AG09319 (cell line): ENCODE results near the gene GAD1.
A peak's percentile ranks its signal among the peaks of the same experiment; 100 is the strongest.

Experiments
- DNase-seq: peaks from one replicate; pipeline ENCODE4 v3.0.0-alpha.2; 2010; ENCODE audit warnings: low read depth; ENCODE audit errors: extremely low read depth
- TF ChIP-seq, protein P1 (sequence below): IDR thresholded peaks from 2 replicates; pipeline ENCODE4 v1.5.1; 2011; ENCODE audit warnings: low read depth, mild to moderate bottlenecking, inconsistent platforms, low read length, moderate library complexity

Gene GAD1

GRCh38 chr2:170813611-170814532, 2.8 kb upstream of the GAD1 start:
- TF ChIP-seq, protein P1, sequence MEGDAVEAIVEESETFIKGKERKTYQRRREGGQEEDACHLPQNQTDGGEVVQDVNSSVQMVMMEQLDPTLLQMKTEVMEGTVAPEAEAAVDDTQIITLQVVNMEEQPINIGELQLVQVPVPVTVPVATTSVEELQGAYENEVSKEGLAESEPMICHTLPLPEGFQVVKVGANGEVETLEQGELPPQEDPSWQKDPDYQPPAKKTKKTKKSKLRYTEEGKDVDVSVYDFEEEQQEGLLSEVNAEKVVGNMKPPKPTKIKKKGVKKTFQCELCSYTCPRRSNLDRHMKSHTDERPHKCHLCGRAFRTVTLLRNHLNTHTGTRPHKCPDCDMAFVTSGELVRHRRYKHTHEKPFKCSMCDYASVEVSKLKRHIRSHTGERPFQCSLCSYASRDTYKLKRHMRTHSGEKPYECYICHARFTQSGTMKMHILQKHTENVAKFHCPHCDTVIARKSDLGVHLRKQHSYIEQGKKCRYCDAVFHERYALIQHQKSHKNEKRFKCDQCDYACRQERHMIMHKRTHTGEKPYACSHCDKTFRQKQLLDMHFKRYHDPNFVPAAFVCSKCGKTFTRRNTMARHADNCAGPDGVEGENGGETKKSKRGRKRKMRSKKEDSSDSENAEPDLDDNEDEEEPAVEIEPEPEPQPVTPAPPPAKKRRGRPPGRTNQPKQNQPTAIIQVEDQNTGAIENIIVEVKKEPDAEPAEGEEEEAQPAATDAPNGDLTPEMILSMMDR = no peak
- DNase-seq = peak; percentile 5

DNA sequence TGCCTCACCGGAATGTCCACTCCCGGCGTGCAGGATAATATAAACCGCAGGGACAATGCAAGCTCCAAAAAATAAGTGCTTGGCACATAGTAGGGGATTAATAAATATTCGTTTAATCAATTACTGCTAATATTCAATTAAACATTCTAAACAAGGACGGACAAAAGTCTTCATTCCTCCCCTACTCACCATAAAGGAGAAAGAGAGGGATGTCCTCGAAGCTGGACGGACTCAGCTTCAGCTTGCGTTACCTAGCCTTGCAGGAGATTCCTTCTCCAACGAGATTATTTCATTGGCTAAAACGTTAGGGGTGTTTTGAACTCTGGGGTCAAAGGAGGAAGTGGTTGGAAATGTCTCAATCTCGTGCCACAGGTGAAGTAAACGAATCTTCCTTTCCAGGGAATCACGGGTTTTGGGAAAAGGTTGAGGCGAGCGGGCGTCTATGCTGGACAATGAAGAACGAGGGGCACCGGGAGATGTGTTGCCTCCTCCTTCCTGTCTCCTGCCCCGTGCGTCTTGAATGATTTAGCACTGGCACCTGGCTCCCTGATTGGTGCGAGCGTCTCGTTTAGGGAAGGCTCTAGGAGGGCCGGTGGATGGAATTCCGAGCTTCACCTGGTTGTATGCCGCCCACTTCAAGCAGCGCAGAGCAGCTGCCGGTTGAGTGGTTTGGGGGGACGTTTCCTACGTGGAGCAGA, 2.0 kb upstream of the GAD1 start:
- TF ChIP-seq, protein P1 = no peak

DNA sequence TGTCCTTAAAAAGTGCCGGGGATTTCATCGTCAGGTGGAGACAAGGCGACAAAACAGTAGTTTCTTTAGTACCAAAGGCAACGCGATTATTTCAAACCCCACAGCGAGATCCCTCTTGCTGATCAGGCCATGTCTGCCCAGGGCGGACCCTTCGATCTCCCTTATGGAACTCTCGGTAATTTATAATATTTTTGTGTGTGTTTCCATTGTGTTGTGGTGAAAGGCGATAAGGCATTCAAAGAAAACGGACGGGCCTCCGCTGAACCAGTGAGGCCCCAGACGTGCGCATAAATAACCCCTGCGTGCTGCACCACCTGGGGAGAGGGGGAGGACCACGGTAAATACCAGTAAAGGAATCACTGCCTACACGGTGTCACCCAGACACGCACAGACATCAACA, 1.4 kb upstream of the GAD1 start:
- TF ChIP-seq, protein P1 = no peak
- DNase-seq = no peak

More for the DNA sequence above, 2.0 kb upstream of the GAD1 start:
- DNase-seq = no peak

DNA sequence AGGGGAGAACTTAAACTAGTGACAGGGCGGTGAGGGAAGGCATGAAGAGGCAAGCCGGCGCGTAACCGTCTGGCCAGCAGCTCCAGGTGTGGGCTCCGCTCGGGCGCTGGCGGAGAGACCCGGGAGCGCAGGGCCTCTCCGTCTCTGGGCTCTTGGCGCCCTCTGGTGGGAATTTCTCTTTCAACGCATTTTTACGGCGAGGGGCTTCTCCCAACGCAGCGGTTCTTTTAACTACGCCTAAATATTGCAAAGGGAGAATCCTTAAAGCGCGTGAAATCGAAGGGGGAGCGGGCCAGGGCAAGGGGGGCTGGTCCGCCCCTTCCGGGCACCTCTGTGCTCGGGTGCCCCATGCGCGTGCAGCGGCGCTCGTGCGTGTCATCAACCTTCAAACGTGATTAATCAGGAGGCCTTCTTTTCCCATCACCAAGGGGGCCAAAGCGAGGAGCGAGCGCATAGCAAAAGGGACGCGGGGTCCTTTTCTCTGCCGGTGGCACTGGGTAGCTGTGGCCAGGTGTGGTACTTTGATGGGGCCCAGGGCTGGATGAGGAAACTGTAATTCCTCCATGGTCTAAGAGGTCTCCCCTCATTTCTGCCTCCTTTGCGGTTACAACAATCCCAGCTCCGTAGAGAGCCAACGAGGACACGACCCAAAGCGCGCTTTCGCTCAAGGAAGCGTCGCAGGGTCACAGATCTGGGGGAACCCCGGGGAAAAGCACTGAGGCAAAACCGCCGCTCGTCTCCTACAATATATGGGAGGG, 762 bp upstream of the GAD1 start:
- TF ChIP-seq, protein P1 = peak; percentile 63
- DNase-seq = no peak

- DNase-seq = no peak
Observed at GRCh38 chr2:170817093-170818035, 677 bp downstream of the GAD1 start.

DNA sequence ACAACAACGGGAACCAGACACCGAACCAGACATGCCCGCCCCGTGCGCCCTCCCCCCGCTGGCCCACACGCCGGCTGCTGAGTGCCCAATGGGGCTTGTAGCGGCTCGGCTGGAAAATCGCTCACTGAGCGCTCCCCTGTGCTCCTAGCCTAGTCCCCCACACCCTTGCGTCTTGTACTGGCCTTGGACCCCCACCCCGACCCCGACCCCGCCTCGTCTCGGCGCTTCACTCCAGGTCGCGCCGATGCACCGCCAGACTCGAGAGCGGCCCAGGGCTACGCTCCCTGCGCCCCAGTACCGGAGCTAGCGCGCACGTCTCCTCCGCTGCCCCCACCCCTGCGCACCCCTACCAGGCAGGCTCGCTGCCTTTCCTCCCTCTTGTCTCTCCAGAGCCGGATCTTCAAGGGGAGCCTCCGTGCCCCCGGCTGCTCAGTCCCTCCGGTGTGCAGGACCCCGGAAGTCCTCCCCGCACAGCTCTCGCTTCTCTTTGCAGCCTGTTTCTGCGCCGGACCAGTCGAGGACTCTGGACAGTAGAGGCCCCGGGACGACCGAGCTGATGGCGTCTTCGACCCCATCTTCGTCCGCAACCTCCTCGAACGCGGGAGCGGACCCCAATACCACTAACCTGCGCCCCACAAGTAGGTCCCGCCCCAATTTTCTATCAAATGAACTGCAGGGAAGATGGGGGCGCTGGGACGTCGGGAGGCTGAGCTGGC, 1.5 kb downstream of the GAD1 start:
- DNase-seq = no peak
- TF ChIP-seq, protein P1 = no peak

More at GRCh38 chr2:170817093-170818035, 677 bp downstream of the GAD1 start:
- TF ChIP-seq, protein P1 = no peak
